ENCODE results near the gene STK36. TPM values are rescaled to one million over a fixed set of nuclear protein-coding genes. Genes with fewer than 3 reads are reported as not detected.
A peak's percentile ranks its signal among the peaks of the same experiment; 100 is the strongest.

The STK36 gene
- total and polyA plus RNA-seq, 12 donors = 12.4 to 112 (median 36.3) TPM

GRCh38 chr2:218658671-218659257 lies 13.1 kb upstream of the STK36 start:
- peaks cover 0 to 52% of the 10 kb centered on the region in 2 donors for H3K36me3 ChIP-seq (replicated peaks in 1 of 2)
- H3K27ac ChIP-seq = peak overlapping the region in 1 of 5 donors; percentile 65
- H3K4me1 ChIP-seq (replicated peaks in 1 of 2) = peaks cover 0 to 12% of the 10 kb centered on the region in 2 donors
- peak in 3 of 7 donors; percentile 20 to 64 (median 26) for DNase-seq
- no peaks in the 10 kb centered on the region for H3K27me3 ChIP-seq
- no peaks in the 10 kb centered on the region for H3K9me3 ChIP-seq (replicated peaks in 1 of 3)
- TF ChIP-seq CTCF (IDR thresholded peaks at IDR 0.05) (peak in 3 of 6 experiments; percentile 21 to 34 (median 22)), POLR2A (IDR thresholded peaks at IDR 0.05) (no peak)
- 1 to 3% (median 2%) methylated on average over 25 to 27 of the region's 27 CpGs for WGBS, 4 donors
- intact Hi-C loops (cut with DNase I) = no loop called here
- peak overlapping the region; percentile 17 to 96 (median 70) for H3K4me3 ChIP-seq

- WGBS, 4 donors = 0 to 1% (median 0%) methylated on average over 11 to 49 of the region's 49 CpGs
- peak; percentile 89 to 95 (median 91) for DNase-seq
- H3K27me3 ChIP-seq = no peaks in the 10 kb centered on the region
- intact Hi-C loops (cut with DNase I) = no loop called here
- H3K4me3 ChIP-seq = peak within 1 kb of the TSS; percentile 52 to 96 (median 76)
- peaks cover 0 to 52% of the 10 kb centered on the region in 2 donors for H3K36me3 ChIP-seq (replicated peaks in 1 of 2)
- peak within 1 kb of the TSS in 1 of 5 donors; percentile 65 for H3K27ac ChIP-seq
- no peaks in the 10 kb centered on the region for H3K9me3 ChIP-seq (replicated peaks in 1 of 3)
- peak in 1 of 2 donors; percentile 71 for TF ChIP-seq POLR2A (IDR thresholded peaks at IDR 0.05)
- TF ChIP-seq CTCF (IDR thresholded peaks at IDR 0.05) = no peak
- H3K4me1 ChIP-seq (replicated peaks in 1 of 2) = peaks cover 0 to 12% of the 10 kb centered on the region in 2 donors
These were observed 12.5 kb upstream of the STK36 start, which contains the start of the genes BCS1L and ZNF142 for GRCh38 chr2:218659258-218659987. Gene BCS1L, plus strand, starts transcription at chr2:218659683. Its CDS starts 1,305 bp downstream, at chr2:218660988. Gene ZNF142, minus strand, starts transcription at chr2:218659623. Its CDS starts 3,194 bp downstream, at chr2:218656429.

GRCh38 chr2:218659988-218660358 lies 11.9 kb upstream of the STK36 start:
- Histone ChIP-seq H3K27me3 (no peaks in the 10 kb centered on the region), H3K9me3 (replicated peaks in 1 of 3) (no peaks in the 10 kb centered on the region), H3K27ac (peak overlapping the region in 1 of 5 donors; percentile 65), H3K36me3 (replicated peaks in 1 of 2) (peaks cover 0 to 52% of the 10 kb centered on the region in 2 donors), H3K4me3 (peak overlapping the region in 3 of 4 donors; percentile 62 to 96 (median 89)), H3K4me1 (replicated peaks in 1 of 2) (peaks cover 0 to 12% of the 10 kb centered on the region in 2 donors)
- intact Hi-C loops (cut with DNase I) = no loop called here
- WGBS, 4 donors = 13 to 28% (median 15%) methylated on average over 8 of the region's 8 CpGs
- DNase-seq = no peak
- TF ChIP-seq POLR2A (IDR thresholded peaks at IDR 0.05) = no peak
- no peak for TF ChIP-seq CTCF (IDR thresholded peaks at IDR 0.05)

- Histone ChIP-seq H3K27ac (no peak overlapping the region), H3K27me3 (no peaks in the 10 kb centered on the region), H3K9me3 (replicated peaks in 1 of 3) (no peaks in the 10 kb centered on the region), H3K36me3 (replicated peaks in 1 of 2) (peaks cover 0 to 61% of the 10 kb centered on the region in 2 donors), H3K4me1 (replicated peaks in 1 of 2) (peaks cover 0 to 12% of the 10 kb centered on the region in 2 donors), H3K4me3 (no peak overlapping the region)
- intact Hi-C loops (cut with DNase I) = no loop called here
- no peak for DNase-seq
- WGBS, 4 donors = 87 to 90% (median 88%) methylated on average over 7 of the region's 7 CpGs
- TF ChIP-seq CTCF (IDR thresholded peaks at IDR 0.05) (no peak), POLR2A (IDR thresholded peaks at IDR 0.05) (no peak)
These were observed 9.5 kb upstream of the STK36 start for GRCh38 chr2:218662377-218662776.
